IgD-negative memory B cell (primary cell): ENCODE results near the gene NR2C2AP. TPM values are rescaled to one million over a fixed set of nuclear protein-coding genes. Genes with fewer than 3 reads are reported as not detected.
A peak's percentile ranks its signal among the peaks of the same experiment; 100 is the strongest.
"Not testable (repeated sequence)": the region's sequence is repeated elsewhere in the genome, so short reads cannot be mapped to it uniquely, and the experiment has no call there.

Experiments
- H3K27ac Mint-ChIP-seq, 3 donors: one replicate each; pipeline ENCODE4 v1.8.0; 2020 to 2022; ENCODE audit warnings: mild to moderate bottlenecking in 3 of 3, mixed read lengths in 3 of 3, moderate library complexity in 1 of 3
- H3K27me3 Mint-ChIP-seq: one replicate; pipeline ENCODE4 v1.8.0; 2021; ENCODE audit warnings: mixed read lengths
- H3K36me3 Mint-ChIP-seq: one replicate; pipeline ENCODE4 v1.8.0; 2020; ENCODE audit warnings: mild to moderate bottlenecking, mixed read lengths
- H3K4me1 Mint-ChIP-seq, 3 donors: one replicate each; pipeline ENCODE4 v1.8.0; 2020 to 2022; ENCODE audit warnings: mixed read lengths in 3 of 3, mild to moderate bottlenecking in 1 of 3
- H3K4me3 Mint-ChIP-seq, 4 donors: one replicate each; pipeline ENCODE4 v1.8.0; 2020 to 2022; ENCODE audit warnings: mild to moderate bottlenecking in 4 of 4, mixed read lengths in 4 of 4, moderate library complexity in 3 of 4
- H3K9me3 Mint-ChIP-seq, 3 donors: one replicate each; pipeline ENCODE4 v1.8.0; 2020 to 2021; ENCODE audit warnings: mixed read lengths in 3 of 3, mild to moderate bottlenecking in 1 of 3
- polyA plus RNA-seq: library from polyadenylated mRNA; unstranded; fragments of 300-500 nt; fragmentation: Illumina TruSeq; gene quantifications from one replicate; pipeline ENCODE4 v1.2.3, GENCODE V29; 2021

NR2C2AP gene
- polyA plus RNA-seq, 1 donor from 2014 or later = 37.6 TPM

DNA sequence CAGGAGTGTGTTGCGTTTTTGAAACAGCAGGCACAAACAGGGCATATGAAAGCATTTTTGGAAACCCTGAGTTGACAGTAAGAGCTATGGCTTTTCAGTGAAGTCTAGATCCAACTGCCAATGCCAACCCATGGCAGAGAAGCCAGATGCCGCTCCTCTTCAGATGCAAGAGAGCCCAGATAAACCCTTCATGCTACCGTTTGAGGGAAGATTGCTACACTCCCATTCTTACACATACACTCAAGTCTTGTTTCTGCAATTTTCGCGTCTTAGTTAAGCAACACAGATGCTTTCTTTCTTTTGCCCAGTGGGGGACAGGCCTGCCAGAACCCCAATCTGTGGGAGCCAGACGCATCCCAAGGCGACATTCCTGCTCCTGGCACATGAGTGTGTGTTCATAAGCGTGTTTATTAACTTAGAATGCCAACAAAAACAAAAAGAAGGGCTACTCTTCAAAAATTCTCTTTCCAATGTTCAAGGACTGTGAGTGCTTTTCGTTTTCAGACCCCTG, 21.7 kb downstream of the NR2C2AP start:
- H3K36me3 Mint-ChIP-seq = peaks cover 8% of the 10 kb centered on the region
- H3K4me1 Mint-ChIP-seq = peaks cover 5 to 8% (median 6%) of the 10 kb centered on the region in 3 donors
- H3K27me3 Mint-ChIP-seq = no peaks in the 10 kb centered on the region
- H3K9me3 Mint-ChIP-seq = no peaks in the 10 kb centered on the region
- H3K4me3 Mint-ChIP-seq = no peak overlapping the region
- H3K27ac Mint-ChIP-seq = no peak overlapping the region

DNA sequence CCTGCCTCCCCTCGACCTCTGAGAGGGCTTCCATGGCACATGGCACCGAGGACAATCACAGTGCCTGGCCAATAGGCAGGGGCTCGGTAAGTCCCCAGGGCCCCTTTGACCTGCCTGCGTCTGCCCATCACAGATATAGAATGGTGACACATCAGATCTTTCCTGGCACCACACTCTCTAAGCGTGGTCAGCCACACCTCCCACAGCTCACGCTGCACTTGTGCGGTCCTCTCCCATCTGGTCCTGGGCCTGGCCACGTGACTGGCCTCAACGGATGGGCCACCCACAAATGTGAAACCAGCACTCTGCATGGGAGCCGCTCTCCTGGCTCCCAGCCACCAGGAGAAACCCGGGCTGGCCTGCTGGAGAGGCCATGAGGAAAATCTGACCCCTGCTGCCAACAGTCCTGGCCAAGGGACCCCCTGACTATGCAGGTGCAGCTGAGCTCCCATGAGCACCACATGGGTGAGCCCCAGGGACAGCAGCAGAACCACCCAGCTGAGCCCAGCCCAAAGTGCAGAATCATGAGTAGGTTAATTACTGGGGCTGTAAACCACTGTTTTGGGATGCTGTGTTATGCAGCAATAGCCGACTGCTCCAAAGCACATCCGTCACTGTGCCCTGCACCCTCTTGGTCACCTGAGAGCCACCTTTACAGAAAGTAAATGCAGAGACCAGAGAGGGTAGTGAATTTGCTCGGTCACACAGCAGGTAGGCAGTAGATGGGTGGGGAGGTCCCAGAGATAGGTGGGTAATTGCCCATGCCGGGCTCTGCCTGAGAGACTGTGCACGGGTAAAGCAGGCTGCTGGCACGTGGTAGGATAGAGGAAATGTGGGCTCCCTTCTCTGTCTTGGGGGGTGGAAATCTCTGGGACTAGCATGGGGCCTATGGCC, 23.4 kb downstream of the NR2C2AP start:
- H3K4me3 Mint-ChIP-seq = no peak overlapping the region
- no peak overlapping the region for H3K27ac Mint-ChIP-seq
- H3K36me3 Mint-ChIP-seq = peaks cover 4% of the 10 kb centered on the region
- no peaks in the 10 kb centered on the region for H3K27me3 Mint-ChIP-seq
- H3K4me1 Mint-ChIP-seq = peaks cover 4 to 5% (median 4%) of the 10 kb centered on the region in 3 donors
- no peaks in the 10 kb centered on the region for H3K9me3 Mint-ChIP-seq

DNA sequence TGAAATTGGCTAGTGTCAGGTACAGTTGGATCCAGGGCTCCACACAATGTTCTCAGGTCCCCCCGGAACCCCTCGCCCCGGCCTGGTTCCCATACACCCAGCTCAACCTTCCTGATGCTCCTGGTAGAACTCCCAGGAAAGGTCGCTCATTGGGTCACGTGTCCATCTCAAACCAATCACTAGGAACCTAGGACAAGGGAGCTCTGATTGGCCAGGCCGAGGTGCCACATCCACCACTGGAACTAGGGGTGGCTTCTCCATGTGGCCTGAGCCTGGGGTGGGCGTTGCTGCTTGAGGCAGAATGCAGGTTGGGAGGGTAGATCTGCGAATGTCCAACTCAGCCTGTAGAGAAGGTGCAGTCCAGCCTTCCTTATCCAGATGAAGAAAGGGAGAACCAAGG, 26.3 kb downstream of the NR2C2AP start:
- Mint-ChIP-seq H3K27ac (peak overlapping the region in 2 of 3 donors; percentile 53 to 82), H3K9me3 (no peaks in the 10 kb centered on the region)

DNA sequence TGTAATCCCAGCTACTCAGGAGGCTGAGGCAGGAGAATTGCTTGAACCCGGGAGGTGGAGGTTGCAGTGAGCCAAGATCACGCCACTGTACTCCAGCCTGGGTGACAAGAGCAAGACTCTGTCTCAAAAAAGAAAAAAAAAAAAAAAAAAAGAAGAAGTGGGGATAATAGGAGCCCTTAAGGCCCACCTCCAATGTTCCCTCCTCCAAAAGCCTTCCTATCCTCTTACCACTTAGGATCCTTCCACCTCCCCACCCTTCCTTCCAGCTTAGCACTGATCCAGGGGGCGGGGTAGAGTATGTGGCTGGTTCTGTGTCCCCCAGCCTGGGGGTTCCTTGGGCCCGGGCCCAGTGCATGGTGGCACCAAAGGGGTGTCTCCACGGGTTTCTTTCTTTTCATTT, 30.0 kb downstream of the NR2C2AP start:
- Mint-ChIP-seq H3K4me1 (peaks cover 15 to 21% (median 19%) of the 10 kb centered on the region in 3 donors), H3K27me3 (peaks cover 15% of the 10 kb centered on the region)
- H3K36me3 Mint-ChIP-seq, H3K4me3 Mint-ChIP-seq, H3K9me3 Mint-ChIP-seq, H3K27ac Mint-ChIP-seq: not testable (repeated sequence)

More for the DNA sequence above, 26.3 kb downstream of the NR2C2AP start:
- peaks cover 4% of the 10 kb centered on the region for H3K36me3 Mint-ChIP-seq
- H3K4me1 Mint-ChIP-seq = peaks cover 2 to 5% (median 4%) of the 10 kb centered on the region in 3 donors
- no peaks in the 10 kb centered on the region for H3K27me3 Mint-ChIP-seq
- H3K4me3 Mint-ChIP-seq = no peak overlapping the region

DNA sequence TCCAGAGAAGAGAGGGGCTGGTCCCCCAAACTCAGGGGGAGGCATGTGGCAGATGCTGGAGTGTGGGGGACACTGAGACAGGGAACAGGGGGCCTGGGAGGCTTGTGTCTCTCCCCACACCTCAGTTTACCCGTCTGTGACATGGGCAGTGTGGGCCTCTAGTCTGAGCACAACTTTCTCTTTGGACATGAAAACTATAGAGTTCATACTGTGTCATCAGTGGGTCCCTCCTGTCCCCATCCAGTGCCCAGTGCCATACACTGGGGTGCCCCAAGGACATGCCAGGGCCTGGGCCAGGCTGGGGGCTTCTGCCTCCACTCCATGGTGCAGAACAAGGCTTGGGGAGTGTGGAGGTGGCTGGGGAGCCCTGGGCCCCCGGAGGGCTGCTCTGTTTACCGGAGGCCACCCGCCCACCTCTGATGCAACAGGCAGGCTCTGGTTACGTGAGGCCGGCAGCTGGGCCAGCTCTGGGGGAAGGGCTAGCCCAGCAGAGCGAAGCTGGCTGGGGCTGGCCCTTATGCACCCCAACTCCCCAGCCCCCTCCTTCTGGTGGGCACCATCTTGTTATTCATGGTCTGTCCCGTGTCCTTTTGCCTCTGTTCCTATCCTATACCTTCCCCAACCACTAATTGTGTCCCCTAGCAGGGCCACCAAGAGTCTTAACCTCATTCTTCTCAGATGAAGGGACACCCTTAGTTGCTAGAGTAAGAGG, 31.2 kb downstream of the NR2C2AP start:
- Mint-ChIP-seq H3K9me3 (no peaks in the 10 kb centered on the region), H3K27me3 (peaks cover 15% of the 10 kb centered on the region), H3K4me1 (peaks cover 18 to 22% (median 21%) of the 10 kb centered on the region in 3 donors), H3K36me3 (no peaks in the 10 kb centered on the region), H3K4me3 (no peak overlapping the region), H3K27ac (no peak overlapping the region)

DNA sequence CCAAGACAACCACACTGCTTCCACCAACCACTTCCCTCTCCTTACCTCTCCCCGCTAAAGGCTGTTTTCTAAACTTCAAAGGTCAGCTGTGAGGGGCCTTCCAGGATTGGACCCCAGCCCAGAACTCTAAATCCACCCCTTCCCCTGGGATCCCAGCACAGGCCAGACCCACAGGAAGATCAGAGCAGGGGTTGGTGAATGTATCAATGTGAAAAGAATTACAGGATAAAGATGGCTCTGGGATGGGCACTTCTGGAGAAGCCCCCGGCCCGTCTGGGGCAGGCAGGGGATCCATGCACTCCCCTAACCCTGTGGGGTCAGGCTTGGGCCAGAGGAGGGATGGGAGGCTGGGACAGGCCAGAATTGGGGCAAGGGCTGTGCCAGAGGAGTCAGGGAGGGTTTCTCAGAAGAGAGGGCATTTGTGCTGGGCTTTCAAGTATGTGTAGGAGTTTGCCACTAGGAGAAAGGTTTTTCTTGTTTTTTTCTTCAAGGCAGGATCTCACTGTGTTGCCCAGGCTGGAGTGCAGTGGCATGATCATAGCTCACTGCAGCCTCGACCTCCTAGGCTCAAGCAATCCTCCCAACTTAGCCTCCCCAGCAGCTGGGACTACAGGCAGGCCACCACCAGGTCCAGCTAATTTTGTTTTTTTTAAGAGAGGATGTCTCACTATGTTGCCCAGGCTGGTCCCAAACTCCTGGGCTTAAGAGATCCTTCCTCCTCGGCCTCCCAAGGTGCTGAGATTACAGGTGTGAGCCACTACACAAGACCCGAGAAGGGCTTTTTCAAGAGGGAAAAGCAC, 32.1 kb downstream of the NR2C2AP start:
- no peaks in the 10 kb centered on the region for H3K9me3 Mint-ChIP-seq
- peak overlapping the region in 2 of 4 donors; percentile 60 to 91 for H3K4me3 Mint-ChIP-seq
- no peaks in the 10 kb centered on the region for H3K36me3 Mint-ChIP-seq
- H3K27ac Mint-ChIP-seq = peak overlapping the region in 1 of 3 donors; percentile 84
- peaks cover 15% of the 10 kb centered on the region for H3K27me3 Mint-ChIP-seq
- peaks cover 18 to 22% (median 21%) of the 10 kb centered on the region in 3 donors for H3K4me1 Mint-ChIP-seq

DNA sequence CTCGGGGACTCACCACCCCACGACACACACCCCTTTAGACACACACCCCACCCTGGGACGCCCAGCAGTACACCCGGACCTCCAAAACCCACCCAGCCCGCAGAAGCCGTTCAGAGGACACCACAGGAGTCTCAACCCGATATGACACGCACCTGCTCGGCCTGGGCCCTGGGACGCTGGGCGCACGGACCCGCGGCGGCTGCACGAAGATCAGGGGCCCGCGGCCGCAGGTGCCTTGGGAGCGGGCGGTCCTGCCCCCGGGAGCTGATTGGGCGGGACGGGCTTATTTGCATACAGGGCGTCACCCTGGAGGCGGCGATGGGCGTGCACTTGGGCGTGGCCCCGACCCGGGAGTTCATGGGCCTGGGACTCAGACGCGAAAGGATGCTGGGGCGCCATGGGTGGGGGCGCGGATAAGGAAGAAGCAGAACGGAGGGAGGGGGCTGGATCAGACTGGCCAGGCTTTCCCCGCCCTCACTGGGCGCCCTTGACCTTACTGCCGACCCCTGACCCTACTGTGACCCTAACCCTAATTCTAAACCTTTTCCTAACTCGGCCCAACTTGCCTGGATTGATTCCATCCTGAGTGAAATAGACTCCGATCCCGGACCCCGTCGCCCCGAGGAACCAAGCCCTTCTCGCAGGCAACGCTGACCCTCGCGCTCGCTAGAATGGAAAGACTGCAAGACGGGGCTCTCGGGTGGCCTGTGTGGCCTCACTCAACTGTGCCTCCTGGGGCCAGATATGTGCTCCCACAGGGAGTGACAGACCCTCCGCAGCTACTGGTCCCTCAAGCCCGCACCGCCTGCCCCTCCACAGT, 33.0 kb downstream of the NR2C2AP start, which contains the start of gene MEF2B:
TSS of gene MEF2B (minus strand) at position 211 of the 820 bp plus-strand sequence. CDS start 19,528 bp downstream, outside the sequence.
- peaks cover 18 to 22% (median 21%) of the 10 kb centered on the region in 3 donors for H3K4me1 Mint-ChIP-seq
- no peaks in the 10 kb centered on the region for H3K9me3 Mint-ChIP-seq

DNA sequence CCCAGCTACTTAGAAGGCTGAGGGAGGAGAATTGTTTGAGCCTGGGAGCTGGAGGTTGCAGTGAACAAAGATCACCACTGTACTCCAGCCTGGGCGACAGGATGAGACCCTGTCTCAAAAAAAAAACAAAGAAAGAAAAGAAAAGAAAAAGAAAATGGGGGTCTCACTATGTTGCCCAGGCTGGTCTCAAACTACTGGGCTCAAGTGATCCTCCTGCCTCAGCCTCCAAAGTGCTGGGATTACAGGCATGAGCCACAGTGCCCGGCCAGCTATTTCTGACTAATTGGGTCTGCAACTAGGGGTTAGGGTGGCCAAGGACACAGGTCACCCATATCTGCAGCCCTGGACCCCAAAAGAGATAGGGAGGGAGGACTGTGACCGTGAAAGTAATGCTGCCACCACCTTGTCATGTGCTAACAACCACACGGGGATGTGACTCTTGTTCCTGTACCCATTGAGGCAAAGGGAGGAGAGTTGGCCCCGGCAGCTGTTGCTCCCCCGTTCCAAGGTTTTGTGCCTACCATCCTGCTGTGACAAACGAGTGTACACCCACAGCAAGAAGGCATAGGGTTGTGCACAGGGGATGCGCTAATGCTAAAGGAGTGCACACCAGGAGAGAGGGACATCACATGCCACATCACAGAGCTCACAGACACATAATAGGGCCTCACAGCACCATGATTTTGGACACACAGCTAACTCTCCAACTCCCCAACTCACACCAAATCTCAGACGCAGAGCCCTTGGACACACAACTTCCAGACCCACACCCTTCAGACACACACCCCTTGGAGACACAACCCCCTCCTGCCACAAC, 33.8 kb downstream of the NR2C2AP start:
- no peaks in the 10 kb centered on the region for H3K36me3 Mint-ChIP-seq
- H3K27me3 Mint-ChIP-seq = peaks cover 15% of the 10 kb centered on the region
- peak overlapping the region in 2 of 3 donors; percentile 67 to 75 for H3K27ac Mint-ChIP-seq
- H3K4me1 Mint-ChIP-seq = peaks cover 16 to 17% (median 16%) of the 10 kb centered on the region in 3 donors
- no peaks in the 10 kb centered on the region for H3K9me3 Mint-ChIP-seq
- peak overlapping the region; percentile 14 to 95 (median 72) for H3K4me3 Mint-ChIP-seq

More for the DNA sequence above, 33.0 kb downstream of the NR2C2AP start, which contains the start of gene MEF2B:
- Mint-ChIP-seq H3K4me3 (peak within 1 kb of the TSS; percentile 60 to 95 (median 72)), H3K27ac (peak within 1 kb of the TSS in 2 of 3 donors; percentile 75 to 84), H3K27me3 (peaks cover 15% of the 10 kb centered on the region), H3K36me3 (no peaks in the 10 kb centered on the region)

DNA sequence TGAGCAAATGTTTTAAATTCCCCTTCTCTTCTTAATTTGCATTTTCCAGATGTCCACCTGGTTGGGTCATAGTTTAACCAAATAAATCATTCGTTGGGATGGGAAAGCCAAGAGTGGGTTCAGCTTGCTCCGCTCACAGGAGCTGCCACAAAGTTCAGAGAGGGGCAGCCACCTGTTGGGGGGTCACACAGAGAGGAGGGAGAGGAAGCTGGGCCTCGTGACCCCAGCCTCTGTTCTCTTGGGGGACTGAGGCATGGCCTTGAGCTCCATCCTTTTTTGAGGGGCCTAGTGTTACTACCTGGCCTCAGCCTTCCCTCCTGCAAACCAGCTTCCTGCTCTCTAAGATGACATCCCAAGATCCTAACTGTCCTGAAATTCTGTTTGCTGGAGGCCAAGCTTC, 35.6 kb downstream of the NR2C2AP start:
- Mint-ChIP-seq H3K27me3 (peaks cover 15% of the 10 kb centered on the region), H3K27ac (no peak overlapping the region), H3K36me3 (peaks cover 1% of the 10 kb centered on the region), H3K4me3 (peak overlapping the region in 1 of 4 donors; percentile 47), H3K4me1 (peaks cover 16 to 20% (median 17%) of the 10 kb centered on the region in 3 donors), H3K9me3 (no peaks in the 10 kb centered on the region)

DNA sequence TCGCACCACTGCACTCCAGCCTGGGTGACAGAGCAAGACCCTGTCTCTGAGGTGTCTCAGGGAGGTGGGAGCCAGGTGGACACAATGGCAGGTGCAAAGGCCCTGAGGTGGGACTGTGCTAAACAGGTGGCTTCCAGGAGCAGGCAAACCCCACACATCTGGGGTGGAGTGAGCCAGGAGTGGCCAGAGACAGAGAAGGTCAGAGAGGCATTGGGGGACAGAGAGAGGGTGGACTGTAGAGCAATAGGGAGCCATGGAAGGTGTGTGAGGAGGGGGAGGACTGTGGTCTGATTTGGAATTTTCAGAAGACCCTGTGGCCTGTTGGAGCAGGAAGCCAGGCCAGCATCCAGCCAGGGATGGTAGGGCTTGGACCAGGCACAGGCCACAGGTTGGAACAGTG, 37.8 kb downstream of the NR2C2AP start:
- Mint-ChIP-seq H3K9me3 (no peaks in the 10 kb centered on the region), H3K36me3 (peaks cover 1% of the 10 kb centered on the region), H3K27ac (no peak overlapping the region)

DNA sequence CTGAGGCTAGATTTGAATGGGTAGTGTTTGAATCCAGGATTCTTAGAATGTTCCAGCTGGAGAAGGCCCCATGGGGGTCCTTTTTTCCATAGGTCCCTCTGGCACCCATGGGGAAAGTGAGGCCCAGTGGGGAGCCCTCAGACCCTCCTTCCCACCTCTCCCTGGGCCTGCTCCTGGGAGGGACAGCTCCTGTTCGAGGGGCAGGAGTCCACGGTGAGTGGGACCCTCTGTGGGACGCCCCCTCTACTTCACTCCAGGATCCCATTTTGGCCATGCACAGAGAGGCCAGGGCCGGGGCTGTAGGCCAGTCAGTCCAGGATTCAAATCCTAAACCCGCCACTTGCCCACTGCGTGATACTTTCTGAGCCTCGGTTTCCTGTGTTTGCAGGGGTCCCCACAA, 40.7 kb downstream of the NR2C2AP start:
- H3K4me1 Mint-ChIP-seq = peaks cover 0 to 18% (median 16%) of the 10 kb centered on the region in 3 donors
- no peak overlapping the region for H3K4me3 Mint-ChIP-seq
- peaks cover 1% of the 10 kb centered on the region for H3K36me3 Mint-ChIP-seq
- H3K9me3 Mint-ChIP-seq = no peaks in the 10 kb centered on the region
- H3K27me3 Mint-ChIP-seq = peaks cover under 1% of the 10 kb centered on the region
- peak overlapping the region in 2 of 3 donors; percentile 27 to 46 for H3K27ac Mint-ChIP-seq

More for the DNA sequence above, 37.8 kb downstream of the NR2C2AP start:
- Mint-ChIP-seq H3K4me1 (peaks cover 9 to 21% (median 19%) of the 10 kb centered on the region in 3 donors), H3K27me3 (peaks cover 2% of the 10 kb centered on the region), H3K4me3 (peak overlapping the region in 1 of 4 donors; percentile 58)

DNA sequence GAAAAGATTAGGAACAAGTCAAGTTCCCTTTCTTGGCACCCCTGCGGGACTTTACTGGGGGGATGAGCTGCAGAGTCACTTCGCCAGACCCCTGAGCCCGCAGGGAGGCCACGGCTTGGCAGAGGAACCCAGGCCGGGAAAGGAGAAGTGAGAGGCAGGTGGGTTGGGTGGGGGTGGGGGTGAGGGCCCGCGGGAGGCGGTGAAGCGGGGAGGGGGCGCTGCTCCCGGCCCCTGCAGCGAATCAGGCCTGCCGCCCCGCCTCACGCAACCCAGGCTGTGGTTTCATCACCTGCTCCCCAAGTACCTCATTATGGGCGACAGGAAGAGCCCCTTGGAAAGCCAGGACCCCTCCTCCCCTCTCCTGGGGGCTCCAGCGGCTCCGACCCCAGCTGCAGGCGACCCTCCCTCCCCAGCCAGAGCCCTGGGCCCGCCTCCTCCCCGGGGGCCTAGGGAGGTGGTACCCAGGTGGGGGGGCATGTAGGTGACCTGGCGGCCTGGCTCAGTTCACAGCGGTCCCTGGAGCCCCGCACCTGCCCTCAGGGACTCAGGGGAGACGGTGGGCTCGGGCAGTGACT, 42.7 kb downstream of the NR2C2AP start:
- Mint-ChIP-seq H3K4me3 (peak overlapping the region in 3 of 4 donors; percentile 57 to 87 (median 72)), H3K27ac (peak overlapping the region in 2 of 3 donors; percentile 50 to 57), H3K4me1 (peaks cover 12 to 26% (median 23%) of the 10 kb centered on the region in 3 donors)

More for the DNA sequence above, 42.7 kb downstream of the NR2C2AP start:
- peaks cover 2% of the 10 kb centered on the region for H3K36me3 Mint-ChIP-seq
- peaks cover 4% of the 10 kb centered on the region for H3K27me3 Mint-ChIP-seq
- H3K9me3 Mint-ChIP-seq = no peaks in the 10 kb centered on the region
